Transverse colon (tissue), 3 donors: ENCODE results near the gene CRYBG3.

ENCODE experiments used
- EP300 ChIP-seq: sonication (generic); formaldehyde crosslinking; IDR thresholded peaks from one replicate; pipeline ENCODE4 v1.6.1; 2017; ENCODE audit warnings: antibody characterized with exemption, low read depth
- TF ChIP-seq, protein P1 (sequence below), 5 experiments: fragments of 200-600 bp in 3 of 5; fragments of 450-650 bp in 2 of 5; sonication (generic) in 3 of 5; IDR thresholded peaks; 1 replicate in 2 of 5; 2 replicates in 3 of 5; pipeline ENCODE4 v1.5.1; 2016 to 2017; ENCODE audit warnings: antibody characterized with exemption in 5 of 5, inconsistent platforms in 3 of 5, mild to moderate bottlenecking in 2 of 5, moderate library complexity in 1 of 5

GRCh38 chr3:97958796-97959195 is 137.0 kb downstream of the CRYBG3 start:
- TF ChIP-seq, protein P1, sequence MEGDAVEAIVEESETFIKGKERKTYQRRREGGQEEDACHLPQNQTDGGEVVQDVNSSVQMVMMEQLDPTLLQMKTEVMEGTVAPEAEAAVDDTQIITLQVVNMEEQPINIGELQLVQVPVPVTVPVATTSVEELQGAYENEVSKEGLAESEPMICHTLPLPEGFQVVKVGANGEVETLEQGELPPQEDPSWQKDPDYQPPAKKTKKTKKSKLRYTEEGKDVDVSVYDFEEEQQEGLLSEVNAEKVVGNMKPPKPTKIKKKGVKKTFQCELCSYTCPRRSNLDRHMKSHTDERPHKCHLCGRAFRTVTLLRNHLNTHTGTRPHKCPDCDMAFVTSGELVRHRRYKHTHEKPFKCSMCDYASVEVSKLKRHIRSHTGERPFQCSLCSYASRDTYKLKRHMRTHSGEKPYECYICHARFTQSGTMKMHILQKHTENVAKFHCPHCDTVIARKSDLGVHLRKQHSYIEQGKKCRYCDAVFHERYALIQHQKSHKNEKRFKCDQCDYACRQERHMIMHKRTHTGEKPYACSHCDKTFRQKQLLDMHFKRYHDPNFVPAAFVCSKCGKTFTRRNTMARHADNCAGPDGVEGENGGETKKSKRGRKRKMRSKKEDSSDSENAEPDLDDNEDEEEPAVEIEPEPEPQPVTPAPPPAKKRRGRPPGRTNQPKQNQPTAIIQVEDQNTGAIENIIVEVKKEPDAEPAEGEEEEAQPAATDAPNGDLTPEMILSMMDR (IDR thresholded peaks at IDR 0.05) = no peak
- no peak for TF ChIP-seq EP300
